ENCODE results near the gene GTPBP3.

DNA sequence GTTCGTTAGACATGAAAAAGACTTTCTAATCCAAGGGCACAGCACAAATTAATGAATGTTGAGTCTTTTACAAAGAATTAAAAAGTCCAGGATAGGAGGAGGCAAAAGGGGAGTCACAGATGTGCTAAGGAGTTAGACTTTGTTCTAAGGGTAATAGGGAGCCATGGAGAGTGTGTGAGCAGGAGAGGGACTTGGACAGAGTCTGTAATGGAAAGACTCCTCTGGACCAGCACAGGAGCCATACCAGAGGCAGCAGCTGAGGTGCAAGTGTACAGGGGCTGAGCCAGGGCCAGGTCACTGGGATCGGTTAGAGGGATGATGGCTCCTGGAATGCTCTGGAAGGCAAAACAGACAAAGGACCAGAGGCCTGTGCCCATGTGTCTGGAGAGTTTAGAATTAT is 10.5 kb downstream of the GTPBP3 start:
- TF ChIP-seq, protein P1, sequence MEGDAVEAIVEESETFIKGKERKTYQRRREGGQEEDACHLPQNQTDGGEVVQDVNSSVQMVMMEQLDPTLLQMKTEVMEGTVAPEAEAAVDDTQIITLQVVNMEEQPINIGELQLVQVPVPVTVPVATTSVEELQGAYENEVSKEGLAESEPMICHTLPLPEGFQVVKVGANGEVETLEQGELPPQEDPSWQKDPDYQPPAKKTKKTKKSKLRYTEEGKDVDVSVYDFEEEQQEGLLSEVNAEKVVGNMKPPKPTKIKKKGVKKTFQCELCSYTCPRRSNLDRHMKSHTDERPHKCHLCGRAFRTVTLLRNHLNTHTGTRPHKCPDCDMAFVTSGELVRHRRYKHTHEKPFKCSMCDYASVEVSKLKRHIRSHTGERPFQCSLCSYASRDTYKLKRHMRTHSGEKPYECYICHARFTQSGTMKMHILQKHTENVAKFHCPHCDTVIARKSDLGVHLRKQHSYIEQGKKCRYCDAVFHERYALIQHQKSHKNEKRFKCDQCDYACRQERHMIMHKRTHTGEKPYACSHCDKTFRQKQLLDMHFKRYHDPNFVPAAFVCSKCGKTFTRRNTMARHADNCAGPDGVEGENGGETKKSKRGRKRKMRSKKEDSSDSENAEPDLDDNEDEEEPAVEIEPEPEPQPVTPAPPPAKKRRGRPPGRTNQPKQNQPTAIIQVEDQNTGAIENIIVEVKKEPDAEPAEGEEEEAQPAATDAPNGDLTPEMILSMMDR (conservative IDR thresholded peaks at IDR 0.05 in 1 of 2, IDR thresholded peaks at IDR 0.05 in 1 of 2; ENCODE audit: extremely low read depth in 1 of 2, insufficient read depth in 1 of 2, low read depth in 1 of 2, low read length in 2 of 2) = no peak
- TF ChIP-seq EZH2 (IDR thresholded peaks at IDR 0.05; ENCODE audit: borderline replicate concordance, low read length) = no peak

All from mammary epithelial cell (primary cell).